Keratinocyte (primary cell): ENCODE measurements around the gene NBEAL2. TPM values are rescaled to one million over a fixed set of nuclear protein-coding genes. Genes with fewer than 3 reads are reported as not detected.

Experiments
- DNase-seq: peaks from one replicate; pipeline ENCODE4 v3.0.0-alpha.2; 2011; ENCODE audit warnings: low read depth, missing footprints, low spot score
- FAIRE-seq: peaks from 2 replicates; lab custom pipeline; 2011; peaks lifted over from hg19 to GRCh38; lab: Jason Lieb, UNC
- H2AFZ ChIP-seq: 2 replicates; pipeline ENCODE4 v1.6.0; 2012; ENCODE audit warnings: low read length, control low read depth, inconsistent platforms; ENCODE audit not compliant: control insufficient read depth
- H3K27ac ChIP-seq: 2 replicates; pipeline ENCODE4 v1.5.1; 2011; ENCODE audit warnings: low read length; ENCODE audit not compliant: control insufficient read depth, insufficient read depth
- H3K27me3 ChIP-seq: 3 replicates; pipeline ENCODE4 v1.6.0; 2011; ENCODE audit warnings: low read length; ENCODE audit not compliant: control insufficient read depth, insufficient read depth; ENCODE audit errors: extremely low read depth
- H3K36me3 ChIP-seq, 2 experiments: 2 replicates in 1 of 2; 3 replicates in 1 of 2; pipeline ENCODE4 v1.5.1; 2011; ENCODE audit warnings: low read length in 2 of 2, mild to moderate bottlenecking in 1 of 2; ENCODE audit not compliant: control insufficient read depth in 2 of 2, insufficient read depth in 2 of 2; ENCODE audit errors: extremely low read depth in 1 of 2
- H3K4me1 ChIP-seq: 3 replicates; pipeline ENCODE4 v1.5.1; 2011; ENCODE audit warnings: low read length; ENCODE audit not compliant: control insufficient read depth, insufficient read depth; ENCODE audit errors: extremely low read depth
- H3K4me2 ChIP-seq: 3 replicates; pipeline ENCODE4 v1.6.0; 2011; ENCODE audit warnings: low read depth, low read length; ENCODE audit not compliant: control insufficient read depth, insufficient read depth; ENCODE audit errors: extremely low read depth
- H3K4me3 ChIP-seq, 3 experiments: fragments of 200-600 bp in 1 of 3; sonication (generic) in 1 of 3; 2 replicates in 2 of 3; 3 replicates in 1 of 3; pipeline ENCODE4 v1.5.1; 2011 to 2016; ENCODE audit warnings: low read length in 3 of 3, mild to moderate bottlenecking in 3 of 3, control low read depth in 2 of 3, inconsistent platforms in 1 of 3, low read depth in 1 of 3, mixed read lengths in 1 of 3, mixed run types in 1 of 3, moderate library complexity in 1 of 3; ENCODE audit not compliant: control insufficient read depth in 2 of 3, insufficient read depth in 2 of 3; ENCODE audit errors: extremely low read depth in 1 of 3
- H3K79me2 ChIP-seq: 2 replicates; pipeline ENCODE4 v1.6.0; 2012; ENCODE audit warnings: low read length; ENCODE audit not compliant: control insufficient read depth, insufficient read depth
- H3K9ac ChIP-seq: 3 replicates; pipeline ENCODE4 v1.6.0; 2011; ENCODE audit warnings: low read length; ENCODE audit not compliant: control insufficient read depth, insufficient read depth; ENCODE audit errors: extremely low read depth
- H3K9me1 ChIP-seq: 3 replicates; pipeline ENCODE4 v1.6.0; 2011; ENCODE audit warnings: low read length; ENCODE audit not compliant: control insufficient read depth, insufficient read depth; ENCODE audit errors: extremely low read depth
- H3K9me3 ChIP-seq: 2 replicates; pipeline ENCODE4 v1.5.1; 2012; ENCODE audit warnings: low read depth, low read length; ENCODE audit not compliant: control insufficient read depth
- H4K20me1 ChIP-seq: 3 replicates; pipeline ENCODE4 v1.6.0; 2011; ENCODE audit warnings: low read length; ENCODE audit not compliant: control insufficient read depth, insufficient read depth; ENCODE audit errors: extremely low read depth
- EZH2 ChIP-seq: IDR thresholded peaks from one replicate; pipeline ENCODE4 v1.6.1; 2012; ENCODE audit warnings: inconsistent platforms, mild to moderate bottlenecking, low read length, moderate library complexity
- dilution Hi-C: fragments of 300-500 bp; cut with MboI; formaldehyde crosslinking; loops from one replicate; pipeline ENCODE4 v1.7.0; 2020; ENCODE audit warnings: low sequenced_read_pairs; ENCODE audit not compliant: extremely low pct_ligation_motif_present
- polyA plus RNA-seq, 5 experiments: library from polyadenylated mRNA; depleted of rRNA in 3 of 5; stranded (reverse) in 3 of 5; stranded (forward) in 1 of 5; unstranded in 1 of 5; fragments of >200 nt; gene quantifications; 1 replicate in 1 of 5; 2 replicates in 3 of 5; 3 replicates in 1 of 5; pipeline versions ENCODE4 v1.2.1 to v1.2.3, GENCODE V29; 2011 to 2012; ENCODE audit warnings: missing spikeins in 2 of 5, low read depth in 1 of 5, low replicate concordance in 1 of 5
- TF ChIP-seq, protein P1 (sequence below), 3 experiments: IDR thresholded peaks in 1 of 3; conservative IDR thresholded peaks in 1 of 3; optimal IDR thresholded peaks in 1 of 3; 2 replicates in 2 of 3; 3 replicates in 1 of 3; pipeline versions ENCODE3 to v1.5.1; 2011; ENCODE audit warnings: low read length in 3 of 3, mild to moderate bottlenecking in 3 of 3, moderate library complexity in 2 of 3, control low read depth in 1 of 3, inconsistent platforms in 1 of 3; ENCODE audit not compliant: insufficient read depth in 2 of 3; ENCODE audit errors: extremely low read depth in 1 of 3

Gene NBEAL2
- polyA plus RNA-seq, 1 donor (not counting 4 experiments of a cell fraction or from before 2014, with no cell fraction given): 22.8 TPM

DNA sequence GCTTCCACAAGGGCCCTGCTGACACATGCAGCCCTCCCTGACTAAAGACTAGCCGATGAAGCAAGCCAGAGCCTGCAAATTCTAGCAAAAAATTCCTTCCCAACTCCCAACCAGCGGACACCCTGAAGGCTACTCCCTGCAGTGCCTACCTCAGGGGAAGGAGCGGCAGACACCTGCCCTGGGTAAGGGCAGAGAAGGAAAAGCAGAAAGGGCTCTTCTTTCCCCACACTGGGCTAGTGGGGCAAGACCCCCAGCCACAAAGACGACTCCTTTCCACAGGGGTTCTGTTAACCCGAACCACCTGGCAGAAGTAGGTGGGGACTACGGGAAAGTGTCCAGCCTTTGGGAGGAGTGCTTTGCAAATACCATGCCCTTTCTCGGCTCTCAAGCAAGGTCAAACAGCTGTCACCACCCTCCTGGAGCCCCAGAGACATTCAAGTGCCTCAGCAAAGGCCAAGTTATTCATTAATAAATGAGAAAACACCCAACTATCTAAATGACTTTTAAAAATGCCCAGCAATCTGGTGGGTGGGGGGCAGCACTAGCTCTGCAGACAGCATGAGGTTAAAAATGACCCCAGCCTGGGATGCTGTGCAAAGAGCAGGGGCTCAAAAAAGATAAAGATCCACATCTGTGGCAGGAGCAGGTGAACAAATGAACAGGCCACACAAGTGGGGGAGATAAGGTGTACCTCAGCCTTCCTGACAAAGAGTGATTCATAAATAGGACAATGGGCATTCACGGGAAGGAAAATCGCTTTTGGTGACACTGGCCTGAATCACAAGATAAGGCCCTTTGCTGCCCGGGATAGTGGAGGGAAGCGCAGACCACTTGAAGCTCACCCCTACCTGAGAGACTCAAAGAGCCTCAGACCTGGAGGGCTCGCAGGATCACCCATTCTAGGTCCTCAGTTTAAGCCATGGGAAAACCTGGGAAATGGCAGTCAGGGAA is 36.0 kb upstream of the NBEAL2 start:
- H3K9me3 ChIP-seq: no peaks in the 10 kb centered on the region
- no peak for DNase-seq
- peaks cover 4% of the 10 kb centered on the region for H3K9me1 ChIP-seq
- H3K79me2 ChIP-seq: peaks cover 60% of the 10 kb centered on the region
- H4K20me1 ChIP-seq: peaks cover 8% of the 10 kb centered on the region
- peak overlapping the region; percentile 53 for H3K9ac ChIP-seq
- peak overlapping the region; percentile 77 for H3K27ac ChIP-seq
- no peak overlapping the region for H2AFZ ChIP-seq
- H3K4me2 ChIP-seq: peak overlapping the region; percentile 76
- H3K4me3 ChIP-seq: peak overlapping the region in 1 of 3 experiments; percentile 50
- TF ChIP-seq EZH2: no peak
- TF ChIP-seq, protein P1, sequence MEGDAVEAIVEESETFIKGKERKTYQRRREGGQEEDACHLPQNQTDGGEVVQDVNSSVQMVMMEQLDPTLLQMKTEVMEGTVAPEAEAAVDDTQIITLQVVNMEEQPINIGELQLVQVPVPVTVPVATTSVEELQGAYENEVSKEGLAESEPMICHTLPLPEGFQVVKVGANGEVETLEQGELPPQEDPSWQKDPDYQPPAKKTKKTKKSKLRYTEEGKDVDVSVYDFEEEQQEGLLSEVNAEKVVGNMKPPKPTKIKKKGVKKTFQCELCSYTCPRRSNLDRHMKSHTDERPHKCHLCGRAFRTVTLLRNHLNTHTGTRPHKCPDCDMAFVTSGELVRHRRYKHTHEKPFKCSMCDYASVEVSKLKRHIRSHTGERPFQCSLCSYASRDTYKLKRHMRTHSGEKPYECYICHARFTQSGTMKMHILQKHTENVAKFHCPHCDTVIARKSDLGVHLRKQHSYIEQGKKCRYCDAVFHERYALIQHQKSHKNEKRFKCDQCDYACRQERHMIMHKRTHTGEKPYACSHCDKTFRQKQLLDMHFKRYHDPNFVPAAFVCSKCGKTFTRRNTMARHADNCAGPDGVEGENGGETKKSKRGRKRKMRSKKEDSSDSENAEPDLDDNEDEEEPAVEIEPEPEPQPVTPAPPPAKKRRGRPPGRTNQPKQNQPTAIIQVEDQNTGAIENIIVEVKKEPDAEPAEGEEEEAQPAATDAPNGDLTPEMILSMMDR (optimal IDR thresholded peaks at IDR 0.05 in 1 of 3, IDR thresholded peaks at IDR 0.05 in 1 of 3, conservative IDR thresholded peaks at IDR 0.05 in 1 of 3; ENCODE audit: extremely low read depth in 1 of 3, insufficient read depth in 2 of 3, low read length in 3 of 3): no peak
- no peaks in the 10 kb centered on the region for H3K27me3 ChIP-seq
- dilution Hi-C loops: no loop called here
- FAIRE-seq: peak; percentile 91
- H3K4me1 ChIP-seq: peaks cover 67% of the 10 kb centered on the region
- peaks cover 11 to 26% of the 10 kb centered on the region in 2 experiments for H3K36me3 ChIP-seq

DNA sequence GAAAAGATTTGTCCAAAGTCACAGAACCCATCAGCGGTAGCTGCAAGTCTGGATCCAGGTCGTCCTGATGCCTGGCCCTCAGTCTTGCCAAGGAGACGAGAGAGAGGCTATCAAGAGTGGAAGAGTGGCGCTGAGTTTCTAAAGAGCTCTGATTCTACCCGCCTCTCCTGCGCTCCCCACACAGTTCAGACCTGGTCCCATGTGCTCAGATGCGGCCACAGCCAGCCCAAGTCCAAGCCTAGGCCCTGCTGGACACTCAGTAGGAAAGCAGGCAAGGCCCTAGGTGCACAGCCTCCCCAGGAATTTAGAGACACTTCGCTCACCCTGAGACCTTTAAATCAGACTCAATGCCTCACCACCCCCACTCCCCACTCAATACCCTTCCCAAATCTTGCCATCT is 35.3 kb upstream of the NBEAL2 start:
- H3K79me2 ChIP-seq: peaks cover 62% of the 10 kb centered on the region
- no peak for FAIRE-seq
- H2AFZ ChIP-seq: no peak overlapping the region
- dilution Hi-C loops: no loop called here
- H3K36me3 ChIP-seq: peaks cover 11 to 22% of the 10 kb centered on the region in 2 experiments
- peak overlapping the region; percentile 77 for H3K27ac ChIP-seq
- no peaks in the 10 kb centered on the region for H3K27me3 ChIP-seq
- H3K4me1 ChIP-seq: peaks cover 74% of the 10 kb centered on the region
- peaks cover 8% of the 10 kb centered on the region for H3K9me1 ChIP-seq
- H3K4me3 ChIP-seq: no peak overlapping the region
- peak overlapping the region; percentile 52 for H3K9ac ChIP-seq
- TF ChIP-seq EZH2: no peak
- TF ChIP-seq, protein P1 (optimal IDR thresholded peaks at IDR 0.05 in 1 of 3, IDR thresholded peaks at IDR 0.05 in 1 of 3, conservative IDR thresholded peaks at IDR 0.05 in 1 of 3; ENCODE audit: extremely low read depth in 1 of 3, insufficient read depth in 2 of 3, low read length in 3 of 3): no peak
- no peak for DNase-seq
- no peaks in the 10 kb centered on the region for H3K9me3 ChIP-seq
- peak overlapping the region; percentile 76 for H3K4me2 ChIP-seq
- H4K20me1 ChIP-seq: peaks cover 15% of the 10 kb centered on the region
